SK-N-SH (cell line): Measurements from ENCODE around the gene IRAK3. TPM values are rescaled to one million over a fixed set of nuclear protein-coding genes. Genes with fewer than 3 reads are reported as not detected.
A peak's percentile ranks its signal among the peaks of the same experiment; 100 is the strongest.
"Not testable (repeated sequence)": the region's sequence is repeated elsewhere in the genome, so short reads cannot be mapped to it uniquely, and the experiment has no call there.

Experiments used
- CTCF ChIA-PET: fragments of 300-600, 350-600 bp; formaldehyde crosslinking; extraction: SDS; loops from one replicate; lab custom pipeline; 2021; lab: Yijun Ruan, JAX
- POLR2A ChIA-PET: fragments of 350-600 bp; sonication (Branson Sonifier 250); formaldehyde crosslinking; extraction: SDS; loops from one replicate; lab custom pipeline; 2020; ENCODE audit warnings: antibody characterized with exemption, inconsistent platforms; lab: Yijun Ruan, JAX
- DNase-seq: peaks from one replicate; pipeline ENCODE4 v3.0.0; 2012
- H2AFZ ChIP-seq: fragments of 200-600 bp; sonication (generic); 2 replicates; pipeline ENCODE4 v1.8.1; 2016; ENCODE audit warnings: antibody characterized with exemption, mild to moderate bottlenecking, low read depth
- H3F3A ChIP-seq: fragments of 200-600 bp; sonication (generic); replicated peaks from 2 replicates; pipeline ENCODE3; 2016; ENCODE audit warnings: antibody characterized with exemption, mild to moderate bottlenecking; ENCODE audit not compliant: insufficient read depth
- H3K27ac ChIP-seq, 2 experiments: fragments of 200-500 bp in 1 of 2; fragments of 200-600 bp in 1 of 2; sonication (Bioruptor generic) in 1 of 2; sonication (generic), shearing (Covaris generic) in 1 of 2; 2 replicates each; pipeline versions ENCODE4 v1.5.1 to v1.6.1; 2014 to 2016; ENCODE audit warnings: low read depth in 2 of 2, inconsistent platforms in 1 of 2, low read length in 1 of 2, mild to moderate bottlenecking in 1 of 2, mixed read lengths in 1 of 2
- H3K27me3 ChIP-seq: fragments of 200-600 bp; sonication (generic), shearing (Covaris generic); 2 replicates; pipeline ENCODE4 v1.6.1; 2016; ENCODE audit warnings: mixed run types; ENCODE audit not compliant: insufficient read depth
- H3K36me3 ChIP-seq, 2 experiments: fragments of 200-500 bp in 1 of 2; fragments of 200-600 bp in 1 of 2; sonication (Bioruptor generic) in 1 of 2; sonication (generic) in 1 of 2; replicated peaks in 1 of 2; 2 replicates each; pipeline versions ENCODE3 to v1.5.1; 2014 to 2016; ENCODE audit warnings: low read length in 1 of 2, mild to moderate bottlenecking in 1 of 2; ENCODE audit not compliant: insufficient read depth in 2 of 2, control insufficient read depth in 1 of 2
- H3K4me1 ChIP-seq, 2 experiments: fragments of 200-500 bp in 1 of 2; fragments of 200-600 bp in 1 of 2; sonication (Bioruptor generic) in 1 of 2; sonication (generic), shearing (Covaris generic) in 1 of 2; 2 replicates each; pipeline versions ENCODE4 v1.5.1 to v1.6.1; 2014 to 2016; ENCODE audit warnings: low read depth in 1 of 2, low read length in 1 of 2, mixed run types in 1 of 2; ENCODE audit not compliant: insufficient read depth in 2 of 2, control insufficient read depth in 1 of 2
- H3K4me2 ChIP-seq: fragments of 200-600 bp; sonication (generic), shearing (Covaris generic); 2 replicates; pipeline ENCODE4 v1.6.1; 2017; ENCODE audit warnings: mixed run types
- H3K4me3 ChIP-seq, 2 experiments: fragments of 200-500 bp in 1 of 2; fragments of 200-600 bp in 1 of 2; sonication (Bioruptor generic) in 1 of 2; sonication (generic), shearing (Covaris generic) in 1 of 2; 2 replicates each; pipeline versions ENCODE4 v1.5.1 to v1.8.1; 2014 to 2016; ENCODE audit warnings: low read depth in 2 of 2, inconsistent platforms in 1 of 2, low read length in 1 of 2, mild to moderate bottlenecking in 1 of 2, mixed read lengths in 1 of 2, moderate library complexity in 1 of 2
- H3K79me2 ChIP-seq: fragments of 200-600 bp; sonication (generic); 2 replicates; pipeline ENCODE4 v1.8.1; 2017; ENCODE audit warnings: mild to moderate bottlenecking; ENCODE audit not compliant: insufficient read depth
- H3K9ac ChIP-seq: fragments of 200-600 bp; sonication (generic); 2 replicates; pipeline ENCODE4 v1.6.1; 2017; ENCODE audit warnings: mixed run types
- H3K9me2 ChIP-seq: fragments of 200-600 bp; sonication (generic); 2 replicates; pipeline ENCODE4 v1.6.1; 2017; ENCODE audit warnings: mixed run types
- H3K9me3 ChIP-seq: fragments of 200-600 bp; sonication (generic); 2 replicates; pipeline ENCODE4 v1.6.1; 2017; ENCODE audit warnings: mixed run types, mild to moderate bottlenecking, moderate library complexity
- H4K20me1 ChIP-seq: fragments of 200-600 bp; sonication (generic); 2 replicates; pipeline ENCODE4 v1.6.1; 2017; ENCODE audit warnings: mild to moderate bottlenecking, mixed run types; ENCODE audit not compliant: insufficient read depth
- FOSL2 ChIP-seq: IDR thresholded peaks from 2 replicates; pipeline ENCODE4 v1.4.0; 2012; ENCODE audit warnings: low read depth, mild to moderate bottlenecking, moderate library complexity, borderline replicate concordance
- GABPA ChIP-seq: IDR thresholded peaks from 2 replicates; pipeline ENCODE4 v1.4.0; 2012; ENCODE audit warnings: low read depth, mild to moderate bottlenecking
- TAF1 ChIP-seq: IDR thresholded peaks from 2 replicates; pipeline ENCODE4 v1.6.1; 2012; ENCODE audit warnings: low read depth, mild to moderate bottlenecking, low read length, moderate library complexity, borderline replicate concordance
- WGBS: methylation state at CpG from one replicate; pipeline ENCODE4 v1.1.6; 2017; ENCODE audit warnings: low lambda C conversion rate; 5-methylcytosine and 5-hydroxymethylcytosine counted together
- polyA plus RNA-seq, 3 experiments: library from polyadenylated mRNA; depleted of rRNA; stranded (reverse); fragments of >200 nt; gene quantifications; 2 replicates each; pipeline ENCODE4 v1.2.3, GENCODE V29; 2012
- TF ChIP-seq, protein P1 (sequence below): fragments of 200-600 bp; sonication (generic); IDR thresholded peaks from 2 replicates; pipeline ENCODE4 v1.6.1; 2017; ENCODE audit warnings: antibody characterized with exemption, mild to moderate bottlenecking, moderate library complexity
- TF ChIP-seq, protein P2 (sequence below): IDR thresholded peaks from 2 replicates; pipeline ENCODE4 v1.4.0; 2012; ENCODE audit warnings: low read depth, borderline replicate concordance

Gene IRAK3
- polyA plus RNA-seq, 1 of the 3 experiments (the other 2 are of a cell fraction): not detected

DNA sequence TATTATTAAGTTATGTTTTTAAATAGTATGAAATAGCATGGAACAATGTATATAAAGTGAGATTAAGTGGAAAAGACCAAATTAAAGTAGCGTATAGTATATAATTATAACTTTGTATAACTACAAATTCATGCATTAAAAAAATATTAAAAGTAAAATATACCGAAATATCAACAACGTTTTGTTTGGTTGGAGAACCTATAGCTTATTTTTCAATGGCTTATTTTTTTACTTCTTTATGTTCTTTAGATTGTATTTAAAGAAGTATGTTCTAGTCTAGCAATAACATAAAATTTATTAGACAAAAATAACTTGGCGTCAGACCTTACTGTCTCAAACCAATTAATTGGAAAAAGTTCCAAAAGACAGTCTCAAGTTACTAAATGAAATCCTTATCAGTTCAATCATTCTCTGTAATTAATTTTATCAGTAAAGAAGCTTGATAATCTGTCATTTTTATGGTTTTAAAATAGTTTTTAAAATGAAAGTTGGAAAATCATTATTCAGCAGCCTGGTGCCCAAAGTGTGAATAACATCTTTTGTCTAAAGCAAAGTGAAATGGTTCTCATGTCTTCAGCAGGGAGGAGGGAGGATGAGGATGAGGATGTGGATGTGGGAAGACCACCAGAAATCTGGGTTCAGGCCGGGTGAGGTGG lies 46.7 kb downstream of the IRAK3 start:
- no peaks in the 10 kb centered on the region for H3K36me3 ChIP-seq
- peaks cover 0 to 4% of the 10 kb centered on the region in 2 experiments; a peak in 1 of 4 replicates for H3K4me1 ChIP-seq
- ChIA-PET POLR2A (interaction anchor here (1.1 kb wide), 1 partner anchor 66 kb away, joined by 8 read pairs; the partner anchor contains the start of gene TMBIM4), CTCF (interaction anchor here (0.6 to 4.0 kb wide), 9 partner anchors 8 to 104 kb away, joined by 3 to 19 read pairs (median 5); partner anchors contain the start of gene TMBIM4)
- peak overlapping the region; percentile 63 for H3K4me2 ChIP-seq
- no peaks in the 10 kb centered on the region for H3K9me2 ChIP-seq
- H3K4me3 ChIP-seq: peak overlapping the region; percentile 50 to 57; a peak in 3 of 4 replicates
- no peaks in the 10 kb centered on the region for H4K20me1 ChIP-seq
- WGBS: 8% methylated on average over 5 of the region's 5 CpGs
- H3K9ac ChIP-seq: peak overlapping the region; percentile 35; the same call in 1 of the 2 replicates
- peaks cover 6% of the 10 kb centered on the region for H3F3A ChIP-seq
- H3K79me2 ChIP-seq: no peaks in the 10 kb centered on the region
- H3K27me3 ChIP-seq: peaks cover 11% of the 10 kb centered on the region; the same call in 1 of the 2 replicates
- H2AFZ ChIP-seq: peak overlapping the region; percentile 74
- DNase-seq: peak; percentile 22
- no peak overlapping the region; a peak in 1 of 4 replicates for H3K27ac ChIP-seq
- no peaks in the 10 kb centered on the region for H3K9me3 ChIP-seq
- TF ChIP-seq, protein P1, sequence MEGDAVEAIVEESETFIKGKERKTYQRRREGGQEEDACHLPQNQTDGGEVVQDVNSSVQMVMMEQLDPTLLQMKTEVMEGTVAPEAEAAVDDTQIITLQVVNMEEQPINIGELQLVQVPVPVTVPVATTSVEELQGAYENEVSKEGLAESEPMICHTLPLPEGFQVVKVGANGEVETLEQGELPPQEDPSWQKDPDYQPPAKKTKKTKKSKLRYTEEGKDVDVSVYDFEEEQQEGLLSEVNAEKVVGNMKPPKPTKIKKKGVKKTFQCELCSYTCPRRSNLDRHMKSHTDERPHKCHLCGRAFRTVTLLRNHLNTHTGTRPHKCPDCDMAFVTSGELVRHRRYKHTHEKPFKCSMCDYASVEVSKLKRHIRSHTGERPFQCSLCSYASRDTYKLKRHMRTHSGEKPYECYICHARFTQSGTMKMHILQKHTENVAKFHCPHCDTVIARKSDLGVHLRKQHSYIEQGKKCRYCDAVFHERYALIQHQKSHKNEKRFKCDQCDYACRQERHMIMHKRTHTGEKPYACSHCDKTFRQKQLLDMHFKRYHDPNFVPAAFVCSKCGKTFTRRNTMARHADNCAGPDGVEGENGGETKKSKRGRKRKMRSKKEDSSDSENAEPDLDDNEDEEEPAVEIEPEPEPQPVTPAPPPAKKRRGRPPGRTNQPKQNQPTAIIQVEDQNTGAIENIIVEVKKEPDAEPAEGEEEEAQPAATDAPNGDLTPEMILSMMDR: peak; percentile 37
- no peak for TF ChIP-seq GABPA
- TF ChIP-seq TAF1: no peak
- no peak for TF ChIP-seq FOSL2
- TF ChIP-seq, protein P2, sequence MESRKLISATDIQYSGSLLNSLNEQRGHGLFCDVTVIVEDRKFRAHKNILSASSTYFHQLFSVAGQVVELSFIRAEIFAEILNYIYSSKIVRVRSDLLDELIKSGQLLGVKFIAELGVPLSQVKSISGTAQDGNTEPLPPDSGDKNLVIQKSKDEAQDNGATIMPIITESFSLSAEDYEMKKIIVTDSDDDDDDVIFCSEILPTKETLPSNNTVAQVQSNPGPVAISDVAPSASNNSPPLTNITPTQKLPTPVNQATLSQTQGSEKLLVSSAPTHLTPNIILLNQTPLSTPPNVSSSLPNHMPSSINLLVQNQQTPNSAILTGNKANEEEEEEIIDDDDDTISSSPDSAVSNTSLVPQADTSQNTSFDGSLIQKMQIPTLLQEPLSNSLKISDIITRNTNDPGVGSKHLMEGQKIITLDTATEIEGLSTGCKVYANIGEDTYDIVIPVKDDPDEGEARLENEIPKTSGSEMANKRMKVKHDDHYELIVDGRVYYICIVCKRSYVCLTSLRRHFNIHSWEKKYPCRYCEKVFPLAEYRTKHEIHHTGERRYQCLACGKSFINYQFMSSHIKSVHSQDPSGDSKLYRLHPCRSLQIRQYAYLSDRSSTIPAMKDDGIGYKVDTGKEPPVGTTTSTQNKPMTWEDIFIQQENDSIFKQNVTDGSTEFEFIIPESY: no peak

DNA sequence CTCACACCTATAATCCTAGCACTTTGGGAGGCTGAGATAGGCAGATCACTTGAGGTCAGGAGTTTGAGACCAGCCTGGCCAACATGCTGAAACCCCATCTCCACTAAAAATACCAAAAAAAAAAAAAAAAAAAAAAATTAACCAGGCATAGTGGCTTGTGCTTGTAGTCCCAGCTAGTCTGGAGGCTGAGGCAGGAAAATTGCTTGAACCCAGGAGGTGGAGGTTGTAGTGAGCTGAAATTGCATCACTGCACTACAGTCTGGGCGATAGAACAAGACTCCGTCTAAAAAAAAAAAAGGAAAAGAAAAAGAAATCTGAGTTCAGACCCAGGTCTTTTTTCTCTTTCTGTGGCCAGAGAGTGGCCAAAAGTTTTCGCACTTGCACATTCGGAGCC lies 47.3 kb downstream of the IRAK3 start:
- CTCF ChIA-PET: interaction anchor here (0.6 to 4.0 kb wide), 5 partner anchors 8 to 105 kb away, joined by 3 to 19 read pairs (median 6); partner anchors contain the start of gene TMBIM4
- POLR2A ChIA-PET: not testable (repeated sequence)

More for the DNA sequence above, 47.3 kb downstream of the IRAK3 start:
- H3K27ac ChIP-seq, H3K79me2 ChIP-seq, H3K9me2 ChIP-seq, H3K4me3 ChIP-seq, H3K36me3 ChIP-seq, H4K20me1 ChIP-seq, H3K4me1 ChIP-seq, H3K9me3 ChIP-seq, H3K9ac ChIP-seq, H3F3A ChIP-seq, H2AFZ ChIP-seq, DNase-seq: not testable (repeated sequence)
- peaks cover 11% of the 10 kb centered on the region; the same call in 1 of the 2 replicates for H3K27me3 ChIP-seq
- H3K4me2 ChIP-seq: peak overlapping the region; percentile 63; the same call in 1 of the 2 replicates
- WGBS: 91% methylated on average over 4 of the region's 4 CpGs
